HCT116 (cell line): ENCODE data around the gene DDX19B. TPM values are rescaled to one million over a fixed set of nuclear protein-coding genes. Genes with fewer than 3 reads are reported as not detected.

Source experiments
- ATAC-seq: fragments of 200-7000 bp; cut with Tn5 transposase; 2 replicates; pipeline ENCODE4 v1.9.1; 2020; ENCODE audit warnings: mild to moderate bottlenecking, moderate library complexity
- BruUV-seq: library from RNA; stranded (reverse); fragments of 400-500 nt; replicated peaks from 2 replicates; lab custom pipeline; 2021; lab: Mats Ljungman, UMichigan
- CTCF ChIA-PET: fragments of 300-600 bp; sonication (Branson Sonifier 250); formaldehyde crosslinking; loops from one replicate; lab custom pipeline; 2021; ENCODE audit warnings: antibody characterized with exemption; lab: Charles Lee
- POLR2A ChIA-PET: fragments of 300-600, 350-600 bp; sonication (Branson Sonifier 250); formaldehyde crosslinking; loops from one replicate; lab custom pipeline; 2021; ENCODE audit warnings: antibody characterized with exemption; lab: Charles Lee
- RAD21 ChIA-PET, 2 experiments: fragments of 300-600 bp; sonication (Branson Sonifier 250); formaldehyde crosslinking; loops; one replicate each; lab custom pipeline; 2023; ENCODE audit warnings: low total read pairs in 2 of 2; ENCODE audit not compliant: uncharacterized antibody in 2 of 2, unreplicated experiment in 2 of 2, low non-redundant PET in 1 of 2; lab: Charles Lee
- DNase-seq: peaks from one replicate; pipeline ENCODE4 v3.0.0-alpha.2; 2010; ENCODE audit warnings: low read depth, low spot score
- H2AFZ ChIP-seq: fragments of 200-600 bp; shearing (Covaris generic), sonication (generic); 2 replicates; pipeline ENCODE4 v1.6.1; 2017; ENCODE audit warnings: low read depth, mixed run types, mixed read lengths, antibody characterized with exemption, low read length; ENCODE audit not compliant: poor library complexity, severe bottlenecking
- H3K27ac ChIP-seq: 2 replicates; pipeline ENCODE4 v1.5.1; 2012; ENCODE audit warnings: low read depth, low read length
- H3K27me3 ChIP-seq: fragments of 200-600 bp; sonication (generic); 2 replicates; pipeline ENCODE4 v1.6.1; 2016; ENCODE audit warnings: mixed run types, low read length, mixed read lengths; ENCODE audit not compliant: insufficient read depth
- H3K36me3 ChIP-seq, 2 experiments: fragments of 200-500 bp in 1 of 2; fragments of 200-600 bp in 1 of 2; sonication (Bioruptor generic) in 1 of 2; sonication (generic) in 1 of 2; 2 replicates each; pipeline versions ENCODE4 v1.5.1 to v1.6.1; 2014 to 2016; ENCODE audit warnings: low read length in 2 of 2, inconsistent platforms in 1 of 2, mixed read lengths in 1 of 2, mixed run types in 1 of 2; ENCODE audit not compliant: insufficient read depth in 2 of 2, control insufficient read depth in 1 of 2
- H3K4me1 ChIP-seq, 2 experiments: fragments of 200-600 bp in 1 of 2; sonication (generic) in 1 of 2; 2 replicates each; pipeline versions ENCODE4 v1.5.1 to v1.6.1; 2012 to 2017; ENCODE audit warnings: low read length in 2 of 2, inconsistent platforms in 1 of 2, mild to moderate bottlenecking in 1 of 2, mixed read lengths in 1 of 2, mixed run types in 1 of 2, moderate library complexity in 1 of 2; ENCODE audit not compliant: insufficient read depth in 2 of 2, control insufficient read depth in 1 of 2
- H3K4me2 ChIP-seq: fragments of 200-600 bp; sonication (generic); 2 replicates; pipeline ENCODE4 v1.6.1; 2017; ENCODE audit warnings: mixed run types, low read length, mixed read lengths
- H3K4me3 ChIP-seq, 2 experiments: fragments of 200-600 bp in 1 of 2; sonication (generic) in 1 of 2; replicated peaks in 1 of 2; 2 replicates each; pipeline ENCODE4 v1.5.1; 2011 to 2016; ENCODE audit warnings: low read length in 2 of 2, control low read depth in 1 of 2, low read depth in 1 of 2, mild to moderate bottlenecking in 1 of 2, mixed read lengths in 1 of 2, mixed run types in 1 of 2
- H3K79me2 ChIP-seq: fragments of 200-600 bp; sonication (generic); 2 replicates; pipeline ENCODE4 v1.6.1; 2017; ENCODE audit warnings: mild to moderate bottlenecking, mixed run types, low read length, moderate library complexity, mixed read lengths; ENCODE audit not compliant: insufficient read depth
- H3K9ac ChIP-seq: fragments of 200-600 bp; sonication (generic); 2 replicates; pipeline ENCODE4 v1.6.1; 2016; ENCODE audit warnings: low read length, mixed read lengths
- H3K9me2 ChIP-seq: fragments of 200-600 bp; sonication (generic), shearing (Covaris generic); 2 replicates; pipeline ENCODE4 v1.6.1; 2017; ENCODE audit warnings: mixed run types, mild to moderate bottlenecking, moderate library complexity; ENCODE audit not compliant: insufficient read depth
- H3K9me3 ChIP-seq, 2 experiments: fragments of 200-500 bp in 1 of 2; fragments of 200-600 bp in 1 of 2; sonication (Bioruptor generic) in 1 of 2; sonication (generic) in 1 of 2; 2 replicates each; pipeline ENCODE4 v1.6.1; 2014 to 2017; ENCODE audit warnings: low read length in 2 of 2, mixed read lengths in 2 of 2, inconsistent platforms in 1 of 2, low read depth in 1 of 2, mild to moderate bottlenecking in 1 of 2, mixed run types in 1 of 2, moderate library complexity in 1 of 2; ENCODE audit not compliant: control insufficient read depth in 1 of 2, insufficient read depth in 1 of 2
- H4K20me1 ChIP-seq: fragments of 200-600 bp; sonication (generic), shearing (Covaris generic); 2 replicates; pipeline ENCODE4 v1.6.1; 2017; ENCODE audit warnings: mixed run types, mild to moderate bottlenecking, moderate library complexity; ENCODE audit not compliant: insufficient read depth
- ZBTB33 ChIP-seq: IDR thresholded peaks from 2 replicates; pipeline ENCODE4 v1.6.1; 2011; ENCODE audit warnings: mild to moderate bottlenecking, low read length, moderate library complexity; ENCODE audit not compliant: insufficient replicate concordance; ENCODE audit errors: extremely low read depth
- intact Hi-C: fragments of 100-400 bp; cut with micrococcal nuclease; formaldehyde crosslinking; loops from 2 replicates; pipeline ENCODE4 v1.10.0; 2022
- total RNA-seq: library from RNA; stranded (reverse); gene quantifications from one replicate; pipeline ENCODE4 v1.2.1, GENCODE V29; 2021; ENCODE audit not compliant: unreplicated experiment
- TF ChIP-seq, protein P1 (sequence below), 3 experiments: fragments of 200-600 bp in 1 of 3; sonication (generic) in 1 of 3; IDR thresholded peaks in 2 of 3; conservative IDR thresholded peaks in 1 of 3; 2 replicates each; pipeline ENCODE4 v1.5.1; 2012 to 2017; ENCODE audit warnings: low read depth in 2 of 3, low read length in 2 of 3, antibody characterized with exemption in 1 of 3, borderline replicate concordance in 1 of 3, control low read depth in 1 of 3, mild to moderate bottlenecking in 1 of 3, mixed read lengths in 1 of 3, mixed run types in 1 of 3, moderate library complexity in 1 of 3; ENCODE audit not compliant: insufficient read depth in 1 of 3

DDX19B gene
- total RNA-seq, 1 experiment from 2014 or later, result 36.6 TPM

GRCh38 chr16:70253291-70254106 lies 45.5 kb upstream of the DDX19B start:
- Histone ChIP-seq H3K36me3 (peaks cover 25 to 53% of the 10 kb centered on the region in 2 experiments), H3K27ac (peak overlapping the region; percentile 15; the same call in 1 of the 2 replicates), H3K27me3 (no peaks in the 10 kb centered on the region), H3K4me1 (peaks cover 5 to 7% of the 10 kb centered on the region in 2 experiments; a peak in 2 of 4 replicates), H3K9me2 (no peaks in the 10 kb centered on the region), H3K9ac (no peak overlapping the region), H3K79me2 (peaks cover 30% of the 10 kb centered on the region), H3K4me2 (no peak overlapping the region), H4K20me1 (no peaks in the 10 kb centered on the region), H3K9me3 (no peaks in the 10 kb centered on the region), H3K4me3 (no peak overlapping the region), H2AFZ (no peak overlapping the region)
- DNase-seq, result peak; percentile 28
- intact Hi-C loops, result loop anchor here (10.0 kb wide), 1 partner anchor 89 kb away; no protein-coding TSS in a partner anchor
- 0 out of 2 replicates have a peak, but pooled peaks have one; percentile 18 for ATAC-seq
- POLR2A ChIA-PET, result interaction anchor here (1.3 kb wide), 1 partner anchor 35 kb away, joined by 6 read pairs; the partner anchor contains the start of gene AARS1
- CTCF ChIA-PET, result interaction anchor here (1.5 kb wide), 1 partner anchor 14 kb away, joined by 4 read pairs; no protein-coding TSS in a partner anchor
- RAD21 ChIA-PET, result no interaction called here
- no peak for TF ChIP-seq ZBTB33
- TF ChIP-seq, protein P1, sequence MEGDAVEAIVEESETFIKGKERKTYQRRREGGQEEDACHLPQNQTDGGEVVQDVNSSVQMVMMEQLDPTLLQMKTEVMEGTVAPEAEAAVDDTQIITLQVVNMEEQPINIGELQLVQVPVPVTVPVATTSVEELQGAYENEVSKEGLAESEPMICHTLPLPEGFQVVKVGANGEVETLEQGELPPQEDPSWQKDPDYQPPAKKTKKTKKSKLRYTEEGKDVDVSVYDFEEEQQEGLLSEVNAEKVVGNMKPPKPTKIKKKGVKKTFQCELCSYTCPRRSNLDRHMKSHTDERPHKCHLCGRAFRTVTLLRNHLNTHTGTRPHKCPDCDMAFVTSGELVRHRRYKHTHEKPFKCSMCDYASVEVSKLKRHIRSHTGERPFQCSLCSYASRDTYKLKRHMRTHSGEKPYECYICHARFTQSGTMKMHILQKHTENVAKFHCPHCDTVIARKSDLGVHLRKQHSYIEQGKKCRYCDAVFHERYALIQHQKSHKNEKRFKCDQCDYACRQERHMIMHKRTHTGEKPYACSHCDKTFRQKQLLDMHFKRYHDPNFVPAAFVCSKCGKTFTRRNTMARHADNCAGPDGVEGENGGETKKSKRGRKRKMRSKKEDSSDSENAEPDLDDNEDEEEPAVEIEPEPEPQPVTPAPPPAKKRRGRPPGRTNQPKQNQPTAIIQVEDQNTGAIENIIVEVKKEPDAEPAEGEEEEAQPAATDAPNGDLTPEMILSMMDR (IDR thresholded peaks at IDR 0.05 in 2 of 3, conservative IDR thresholded peaks at IDR 0.05 in 1 of 3; ENCODE audit: borderline replicate concordance in 1 of 3, insufficient read depth in 1 of 3, low read depth in 2 of 3, low read length in 2 of 3), result peak; percentile 22 to 65 (median 60); a peak in 4 of 6 replicates
- BruUV-seq, result no TSS peak
